Right atrium auricular region (tissue), 2 donors: ENCODE results near the gene SMC4. TPM values are rescaled to one million over a fixed set of nuclear protein-coding genes. Genes with fewer than 3 reads are reported as not detected.
A peak's percentile ranks its signal among the peaks of the same experiment; 100 is the strongest.

ENCODE experiments used
- DNase-seq: peaks from one replicate; pipeline ENCODE4 v3.0.0-alpha.2; 2019; ENCODE audit warnings: low spot score
- H3K27ac ChIP-seq, 2 donors: fragments of 200-600 bp; sonication (generic); 1 replicate in 1 of 2; 2 replicates in 1 of 2; pipeline ENCODE4 v1.5.1; 2016 to 2019
- H3K27me3 ChIP-seq, 2 donors: fragments of 200-600 bp; sonication (generic); one replicate each; pipeline versions ENCODE4 v1.5.1 to v1.6.0; 2017 to 2019
- H3K36me3 ChIP-seq: fragments of 200-600 bp; sonication (generic); one replicate; pipeline ENCODE4 v1.5.1; 2016
- H3K4me1 ChIP-seq, 2 donors: fragments of 200-600 bp; sonication (generic); one replicate each; pipeline versions ENCODE4 v1.5.1 to v1.6.0; 2017 to 2019
- H3K4me3 ChIP-seq, 2 donors: fragments of 200-600 bp; sonication (generic); 1 replicate in 1 of 2; 2 replicates in 1 of 2; pipeline ENCODE4 v1.5.1; 2017 to 2019; ENCODE audit warnings: mild to moderate bottlenecking in 1 of 2, moderate library complexity in 1 of 2
- H3K9me3 ChIP-seq, 2 donors: fragments of 200-600 bp; sonication (generic); one replicate each; pipeline ENCODE4 v1.5.1; 2019
- total RNA-seq, 2 donors: library from RNA; depleted of rRNA; stranded (reverse); fragments of >200 nt; gene quantifications; one replicate each; pipeline ENCODE4 v1.1.0, GENCODE V29; 2016
- TF ChIP-seq, protein P1 (sequence below), 2 donors: fragments of 200-600 bp; sonication (generic); IDR thresholded peaks; one replicate each; pipeline ENCODE4 v1.5.1; 2019; ENCODE audit warnings: antibody characterized with exemption in 2 of 2

SMC4 gene
- total RNA-seq, 2 donors from 2014 or later: 10.7 to 10.8 TPM

DNA sequence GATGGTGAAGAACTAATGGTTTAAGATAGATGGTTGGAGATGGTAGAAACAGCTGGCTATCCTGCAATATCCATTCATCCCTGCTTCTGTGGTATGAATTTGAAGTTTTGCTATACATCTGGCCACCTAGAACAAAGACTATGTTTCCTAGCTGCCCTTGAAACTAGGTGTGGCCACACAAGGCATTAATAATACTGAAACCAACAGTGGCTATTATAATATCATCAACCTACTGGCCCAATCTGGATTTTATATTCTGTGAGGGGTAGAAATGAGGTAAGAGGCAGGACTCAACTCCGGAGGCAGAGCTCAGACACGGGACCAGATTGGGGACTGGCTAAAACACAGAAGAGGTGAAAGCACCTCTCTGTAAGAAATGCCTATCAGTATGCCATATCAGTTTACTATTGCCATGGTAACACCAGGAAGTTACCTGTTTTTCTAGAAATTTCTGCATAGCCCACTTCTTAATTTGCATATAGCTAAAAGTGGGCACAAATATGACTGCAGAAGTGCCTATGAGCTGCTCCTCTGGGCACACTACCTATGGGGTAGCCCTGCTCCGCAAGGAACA, 8.8 kb upstream of the SMC4 start:
- TF ChIP-seq, protein P1, sequence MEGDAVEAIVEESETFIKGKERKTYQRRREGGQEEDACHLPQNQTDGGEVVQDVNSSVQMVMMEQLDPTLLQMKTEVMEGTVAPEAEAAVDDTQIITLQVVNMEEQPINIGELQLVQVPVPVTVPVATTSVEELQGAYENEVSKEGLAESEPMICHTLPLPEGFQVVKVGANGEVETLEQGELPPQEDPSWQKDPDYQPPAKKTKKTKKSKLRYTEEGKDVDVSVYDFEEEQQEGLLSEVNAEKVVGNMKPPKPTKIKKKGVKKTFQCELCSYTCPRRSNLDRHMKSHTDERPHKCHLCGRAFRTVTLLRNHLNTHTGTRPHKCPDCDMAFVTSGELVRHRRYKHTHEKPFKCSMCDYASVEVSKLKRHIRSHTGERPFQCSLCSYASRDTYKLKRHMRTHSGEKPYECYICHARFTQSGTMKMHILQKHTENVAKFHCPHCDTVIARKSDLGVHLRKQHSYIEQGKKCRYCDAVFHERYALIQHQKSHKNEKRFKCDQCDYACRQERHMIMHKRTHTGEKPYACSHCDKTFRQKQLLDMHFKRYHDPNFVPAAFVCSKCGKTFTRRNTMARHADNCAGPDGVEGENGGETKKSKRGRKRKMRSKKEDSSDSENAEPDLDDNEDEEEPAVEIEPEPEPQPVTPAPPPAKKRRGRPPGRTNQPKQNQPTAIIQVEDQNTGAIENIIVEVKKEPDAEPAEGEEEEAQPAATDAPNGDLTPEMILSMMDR (IDR thresholded peaks at IDR 0.05): no peak
- H3K27me3 ChIP-seq: no peaks in the 10 kb centered on the region
- no peak for DNase-seq
- H3K9me3 ChIP-seq: no peaks in the 10 kb centered on the region
- no peak overlapping the region for H3K27ac ChIP-seq
- no peak overlapping the region for H3K4me3 ChIP-seq
- no peaks in the 10 kb centered on the region for H3K4me1 ChIP-seq
- no peaks in the 10 kb centered on the region for H3K36me3 ChIP-seq

- Histone ChIP-seq H3K27me3 (no peaks in the 10 kb centered on the region), H3K9me3 (no peaks in the 10 kb centered on the region), H3K4me3 (no peak overlapping the region), H3K4me1 (no peaks in the 10 kb centered on the region), H3K27ac (no peak overlapping the region), H3K36me3 (no peaks in the 10 kb centered on the region)
- TF ChIP-seq, protein P1 (IDR thresholded peaks at IDR 0.05): no peak
- no peak for DNase-seq
Observed at GRCh38 chr3:160392798-160393197, 6.7 kb upstream of the SMC4 start.

- no peaks in the 10 kb centered on the region for H3K36me3 ChIP-seq
- no peak overlapping the region for H3K4me3 ChIP-seq
- no peaks in the 10 kb centered on the region for H3K27me3 ChIP-seq
- DNase-seq: no peak
- no peaks in the 10 kb centered on the region for H3K9me3 ChIP-seq
- H3K27ac ChIP-seq: no peak overlapping the region
- TF ChIP-seq, protein P1 (IDR thresholded peaks at IDR 0.05): no peak
- peaks cover 0 to 7% of the 10 kb centered on the region in 2 donors for H3K4me1 ChIP-seq
Observed at GRCh38 chr3:160393346-160394008, 6.0 kb upstream of the SMC4 start.

- Histone ChIP-seq H3K4me3 (no peak overlapping the region), H3K27me3 (no peaks in the 10 kb centered on the region), H3K27ac (no peak overlapping the region), H3K4me1 (peaks cover 0 to 9% of the 10 kb centered on the region in 2 donors), H3K36me3 (no peaks in the 10 kb centered on the region), H3K9me3 (no peaks in the 10 kb centered on the region)
- no peak for DNase-seq
- TF ChIP-seq, protein P1 (IDR thresholded peaks at IDR 0.05): no peak
Observed at GRCh38 chr3:160394009-160394392, 5.4 kb upstream of the SMC4 start.

GRCh38 chr3:160395297-160395696, 4.2 kb upstream of the SMC4 start:
- Histone ChIP-seq H3K4me3 (no peak overlapping the region), H3K4me1 (peaks cover 0 to 9% of the 10 kb centered on the region in 2 donors), H3K27me3 (no peaks in the 10 kb centered on the region), H3K36me3 (no peaks in the 10 kb centered on the region), H3K9me3 (no peaks in the 10 kb centered on the region), H3K27ac (no peak overlapping the region)
- no peak for DNase-seq
- TF ChIP-seq, protein P1 (IDR thresholded peaks at IDR 0.05): no peak

DNA sequence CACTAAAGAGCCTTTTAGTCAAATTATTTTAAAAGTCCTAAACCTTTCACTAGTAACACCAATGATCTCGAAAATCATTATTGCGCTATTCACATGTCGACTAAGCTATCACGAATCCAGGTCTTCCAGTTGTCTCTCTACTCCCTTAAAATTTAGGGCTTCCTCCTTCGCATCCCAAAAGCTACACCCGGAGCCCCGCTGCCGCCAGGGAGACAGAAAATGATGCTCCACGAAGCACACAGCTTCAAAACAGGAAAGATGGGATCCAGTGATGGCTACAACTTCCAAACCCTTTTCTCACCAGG, 678 bp upstream of the SMC4 start:
- Histone ChIP-seq H3K9me3 (no peaks in the 10 kb centered on the region), H3K27ac (peak overlapping the region; percentile 88 to 92), H3K4me1 (peaks cover 0 to 25% of the 10 kb centered on the region in 2 donors), H3K4me3 (peak overlapping the region; percentile 73 to 77), H3K27me3 (no peaks in the 10 kb centered on the region), H3K36me3 (no peaks in the 10 kb centered on the region)
- TF ChIP-seq, protein P1 (IDR thresholded peaks at IDR 0.05): no peak
- no peak for DNase-seq
